ENCODE measurements around the gene CPNE7.
A peak's percentile ranks its signal among the peaks of the same experiment; 100 is the strongest.

The CPNE7 gene

GRCh38 chr16:89606006-89606405 is 30.4 kb downstream of the CPNE7 start:
- no peak overlapping the region for H3K4me3 Mint-ChIP-seq
- CTCF ChIA-PET = no interaction called here
- DNase-seq = no peak
- H3K27ac Mint-ChIP-seq = no peak overlapping the region
- H3K36me3 Mint-ChIP-seq = no peaks in the 10 kb centered on the region
- peaks cover 27% of the 10 kb centered on the region for H3K27me3 Mint-ChIP-seq
- no peaks in the 10 kb centered on the region for H3K9me3 Mint-ChIP-seq
- H3K4me1 Mint-ChIP-seq = peaks cover 12% of the 10 kb centered on the region

- no peaks in the 10 kb centered on the region for H3K36me3 Mint-ChIP-seq
- peaks cover 20% of the 10 kb centered on the region for H3K27me3 Mint-ChIP-seq
- no peak overlapping the region for H3K4me3 Mint-ChIP-seq
- CTCF ChIA-PET = no interaction called here
- H3K9me3 Mint-ChIP-seq = no peaks in the 10 kb centered on the region
- H3K4me1 Mint-ChIP-seq = peaks cover 8% of the 10 kb centered on the region
- DNase-seq = no peak
- no peak overlapping the region for H3K27ac Mint-ChIP-seq
Observed at GRCh38 chr16:89607453-89607852, 31.9 kb downstream of the CPNE7 start.

DNA sequence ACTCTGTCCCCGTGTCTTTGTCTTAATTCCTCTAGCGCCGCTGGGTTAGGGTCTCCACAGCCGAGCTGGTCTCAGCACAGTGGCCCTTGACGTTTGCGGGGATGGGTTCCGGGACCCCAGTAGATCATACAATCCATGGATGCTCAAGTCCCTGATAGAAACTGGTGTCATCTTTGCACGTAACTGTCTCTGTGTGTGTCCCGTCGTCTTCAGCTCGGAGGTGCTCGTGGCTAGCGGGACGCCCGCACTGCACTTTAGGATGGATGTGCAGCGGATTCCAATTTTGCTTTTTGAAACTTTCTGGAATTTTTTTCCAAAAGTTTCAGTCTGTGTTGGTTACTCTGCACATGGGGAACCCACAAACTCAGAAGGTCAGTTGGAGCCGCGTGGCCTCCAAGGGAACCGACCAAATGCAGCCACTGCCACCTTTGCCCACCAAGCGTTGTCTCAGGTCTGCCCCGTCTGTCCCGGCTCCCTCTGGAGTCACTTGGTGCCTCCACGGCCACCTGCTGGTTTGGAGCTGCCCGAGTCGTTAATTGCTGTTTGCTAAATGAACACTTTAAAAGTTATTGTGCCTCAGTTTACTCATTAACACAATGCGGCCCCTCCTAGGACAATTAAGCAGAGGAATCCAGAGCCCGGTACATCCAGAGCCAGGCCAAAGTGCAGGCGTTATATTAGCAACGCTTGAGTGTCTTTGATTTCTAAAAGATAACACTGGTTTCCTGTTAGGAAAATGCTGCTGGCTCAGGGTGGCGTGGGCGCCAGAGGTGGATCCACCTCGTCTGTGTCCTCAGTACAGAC is 32.6 kb downstream of the CPNE7 start:
- H3K9me3 Mint-ChIP-seq = no peaks in the 10 kb centered on the region
- H3K4me3 Mint-ChIP-seq = no peak overlapping the region
- H3K4me1 Mint-ChIP-seq = peaks cover 7% of the 10 kb centered on the region
- H3K27ac Mint-ChIP-seq = peak overlapping the region; percentile 62
- DNase-seq = no peak
- CTCF ChIA-PET = interaction anchor here (0.9 kb wide), 1 partner anchor 8 kb away, joined by 3 read pairs; no protein-coding TSS in a partner anchor
- no peaks in the 10 kb centered on the region for H3K36me3 Mint-ChIP-seq
- peaks cover 16% of the 10 kb centered on the region for H3K27me3 Mint-ChIP-seq

DNA sequence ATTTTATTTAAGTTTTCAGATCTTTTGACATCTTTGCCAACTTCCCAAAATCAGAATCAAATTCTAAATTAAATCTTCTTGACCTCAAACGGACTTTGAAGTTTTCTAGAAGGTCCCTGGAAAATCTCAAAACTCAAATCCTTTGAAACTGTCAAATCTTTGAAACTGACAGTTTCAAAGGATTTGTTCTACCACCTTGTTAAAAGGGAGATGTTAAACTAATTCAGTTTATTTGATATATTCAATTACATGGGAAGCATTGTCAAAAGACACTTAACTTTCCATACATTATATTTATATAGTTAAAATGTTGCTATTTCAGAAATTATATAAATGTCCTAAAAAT is 34.5 kb downstream of the CPNE7 start:
- Mint-ChIP-seq H3K4me3 (no peak overlapping the region), H3K4me1 (peaks cover 10% of the 10 kb centered on the region)
- CTCF ChIA-PET = interaction anchor here (0.6 kb wide), 1 partner anchor 10 kb away, joined by 4 read pairs; no protein-coding TSS in a partner anchor

DNA sequence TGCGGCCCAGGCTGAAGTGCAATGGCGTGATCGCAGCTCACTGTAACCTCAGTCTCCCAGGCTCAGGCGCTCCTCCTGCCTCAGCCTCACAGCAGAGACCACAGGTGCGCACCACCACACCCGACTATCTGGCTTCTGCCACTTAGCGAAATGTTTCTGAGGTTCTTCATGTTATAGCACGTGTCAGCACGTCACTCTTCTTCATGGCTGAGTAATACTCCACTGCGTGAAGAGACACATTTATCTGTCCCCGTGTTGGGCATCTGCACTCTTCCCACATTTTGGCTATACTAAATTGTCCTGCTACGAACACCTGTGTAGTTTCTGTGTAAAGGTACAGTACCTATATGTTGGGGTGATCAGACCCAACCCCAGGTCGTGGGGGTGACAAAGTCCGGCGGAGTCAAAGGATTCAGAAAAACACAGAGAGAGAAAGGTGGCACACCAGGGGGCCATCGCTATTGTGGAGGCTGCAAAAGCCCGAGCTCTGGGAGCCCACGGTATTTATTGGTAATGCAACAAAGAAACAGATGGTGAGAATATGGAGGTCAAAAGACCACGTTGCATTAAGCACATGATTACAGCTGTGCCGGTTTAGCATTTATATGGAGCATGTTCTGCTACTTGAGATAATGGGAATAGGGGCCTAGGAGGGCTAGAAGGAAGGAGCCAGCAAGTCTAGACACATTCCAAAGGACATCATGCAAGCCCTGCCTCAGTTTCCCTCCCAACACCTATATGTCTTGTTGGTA is 37.0 kb downstream of the CPNE7 start:
- H3K27me3 Mint-ChIP-seq = peaks cover 22% of the 10 kb centered on the region
- H3K9me3 Mint-ChIP-seq = peaks cover 11% of the 10 kb centered on the region
- H3K36me3 Mint-ChIP-seq = peaks cover 4% of the 10 kb centered on the region
- CTCF ChIA-PET = no interaction called here
- H3K4me3 Mint-ChIP-seq = no peak overlapping the region
- H3K27ac Mint-ChIP-seq = no peak overlapping the region
- H3K4me1 Mint-ChIP-seq = peaks cover 22% of the 10 kb centered on the region
- no peak for DNase-seq

More for the DNA sequence above, 34.5 kb downstream of the CPNE7 start:
- Mint-ChIP-seq H3K27ac (no peak overlapping the region), H3K27me3 (peaks cover 29% of the 10 kb centered on the region), H3K9me3 (no peaks in the 10 kb centered on the region), H3K36me3 (no peaks in the 10 kb centered on the region)
- DNase-seq = no peak

DNA sequence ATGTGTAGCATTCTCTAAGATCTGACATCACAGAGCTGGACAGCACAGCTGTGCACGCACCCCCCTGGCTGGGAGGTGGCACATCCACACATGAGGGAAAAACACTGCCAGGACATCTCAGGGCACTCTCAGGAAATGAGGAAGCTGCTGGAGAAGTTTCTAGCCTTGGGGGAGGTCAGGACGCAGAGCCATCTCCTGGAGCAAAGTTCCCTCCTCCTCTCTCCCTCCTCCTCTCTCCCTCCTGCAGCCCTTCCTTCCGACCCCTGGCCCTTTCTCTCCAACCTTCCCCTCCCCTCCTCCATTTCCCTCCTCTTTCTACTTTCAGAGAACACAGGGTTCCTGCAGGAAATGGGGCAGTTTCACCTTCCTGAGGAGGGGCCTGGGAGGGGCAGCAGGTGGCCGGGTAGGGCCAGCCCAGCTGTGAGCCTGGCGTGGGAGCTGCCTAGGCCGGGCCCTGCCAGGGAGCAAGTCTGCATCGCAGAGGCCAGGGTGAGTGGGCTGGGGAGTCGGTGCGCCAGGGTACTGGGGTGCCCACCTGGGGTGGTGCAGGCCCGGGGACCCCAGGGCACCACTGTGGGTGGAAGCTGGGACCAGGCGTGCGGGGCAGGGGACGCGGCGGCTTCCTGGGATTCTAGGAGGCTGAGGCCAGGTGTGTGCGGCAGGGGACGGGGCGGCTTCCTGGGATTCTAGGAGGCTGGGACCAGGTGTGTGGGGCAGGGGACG is 37.8 kb downstream of the CPNE7 start, which contains the start of gene DPEP1:
TSS of gene DPEP1 (plus strand) at position 412 of the 723 bp plus-strand sequence. CDS start 16,769 bp downstream, outside the sequence.
- Mint-ChIP-seq H3K36me3 (peaks cover 4% of the 10 kb centered on the region), H3K27ac (peak within 1 kb of the TSS; percentile 42), H3K4me1 (peaks cover 22% of the 10 kb centered on the region), H3K9me3 (peaks cover 11% of the 10 kb centered on the region), H3K27me3 (peaks cover 16% of the 10 kb centered on the region), H3K4me3 (no peak within 1 kb of the TSS)
- DNase-seq = no peak
- CTCF ChIA-PET = interaction anchor here (1.2 kb wide), 1 partner anchor 13 kb away, joined by 4 read pairs; no protein-coding TSS in a partner anchor

DNA sequence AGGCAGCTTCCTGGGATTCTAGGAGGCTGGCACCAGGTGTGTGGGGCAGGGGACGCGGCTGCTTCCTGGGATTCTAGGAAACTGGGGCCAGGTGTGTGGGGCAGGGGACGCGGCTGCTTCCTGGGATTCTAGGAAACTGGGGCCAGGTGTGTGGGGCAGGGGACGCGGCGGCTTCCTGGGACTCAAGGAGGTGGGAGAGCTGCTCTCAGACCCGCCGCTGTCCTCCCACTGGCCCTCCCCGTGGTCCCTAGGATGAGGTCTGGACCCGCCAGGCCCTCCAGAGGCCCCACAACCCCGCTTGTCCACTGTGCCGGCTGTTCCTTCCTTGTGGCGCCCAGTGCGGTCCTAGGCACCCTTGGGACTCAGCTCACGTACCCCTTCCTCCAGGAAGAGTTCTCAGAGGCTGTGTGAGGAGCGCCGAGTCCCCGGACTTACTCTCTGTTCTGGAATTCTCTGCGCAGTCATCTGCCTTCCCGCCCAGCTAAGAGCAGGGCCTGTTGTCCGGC is 38.4 kb downstream of the CPNE7 start:
- Mint-ChIP-seq H3K4me1 (peaks cover 22% of the 10 kb centered on the region), H3K36me3 (peaks cover 4% of the 10 kb centered on the region), H3K4me3 (no peak overlapping the region), H3K9me3 (peaks cover 11% of the 10 kb centered on the region), H3K27ac (no peak overlapping the region), H3K27me3 (peaks cover 16% of the 10 kb centered on the region)
- CTCF ChIA-PET = interaction anchor here (1.2 to 2.0 kb wide), 2 partner anchors 12 to 14 kb away, joined by 4 to 6 read pairs; no protein-coding TSS in a partner anchor
- DNase-seq = no peak

GRCh38 chr16:89615176-89615575 is 39.6 kb downstream of the CPNE7 start:
- no peak for DNase-seq
- CTCF ChIA-PET = interaction anchor here (1.7 to 2.0 kb wide), 2 partner anchors 13 to 35 kb away, joined by 4 to 6 read pairs; no protein-coding TSS in a partner anchor
- H3K27ac Mint-ChIP-seq = no peak overlapping the region
- peaks cover 22% of the 10 kb centered on the region for H3K4me1 Mint-ChIP-seq
- H3K27me3 Mint-ChIP-seq = peaks cover 17% of the 10 kb centered on the region
- H3K9me3 Mint-ChIP-seq = peaks cover 11% of the 10 kb centered on the region
- H3K4me3 Mint-ChIP-seq = no peak overlapping the region
- peaks cover 4% of the 10 kb centered on the region for H3K36me3 Mint-ChIP-seq

- peak overlapping the region; percentile 96 for H3K27ac Mint-ChIP-seq
- CTCF ChIA-PET = interaction anchor here (1.7 to 2.0 kb wide), 2 partner anchors 14 to 34 kb away, joined by 4 to 6 read pairs; no protein-coding TSS in a partner anchor
- H3K4me1 Mint-ChIP-seq = peaks cover 22% of the 10 kb centered on the region
- peaks cover 4% of the 10 kb centered on the region for H3K36me3 Mint-ChIP-seq
- H3K27me3 Mint-ChIP-seq = peaks cover 22% of the 10 kb centered on the region
- DNase-seq = no peak
- H3K9me3 Mint-ChIP-seq = peaks cover 11% of the 10 kb centered on the region
- H3K4me3 Mint-ChIP-seq = no peak overlapping the region
Observed at GRCh38 chr16:89615596-89616090, 40.1 kb downstream of the CPNE7 start.

DNA sequence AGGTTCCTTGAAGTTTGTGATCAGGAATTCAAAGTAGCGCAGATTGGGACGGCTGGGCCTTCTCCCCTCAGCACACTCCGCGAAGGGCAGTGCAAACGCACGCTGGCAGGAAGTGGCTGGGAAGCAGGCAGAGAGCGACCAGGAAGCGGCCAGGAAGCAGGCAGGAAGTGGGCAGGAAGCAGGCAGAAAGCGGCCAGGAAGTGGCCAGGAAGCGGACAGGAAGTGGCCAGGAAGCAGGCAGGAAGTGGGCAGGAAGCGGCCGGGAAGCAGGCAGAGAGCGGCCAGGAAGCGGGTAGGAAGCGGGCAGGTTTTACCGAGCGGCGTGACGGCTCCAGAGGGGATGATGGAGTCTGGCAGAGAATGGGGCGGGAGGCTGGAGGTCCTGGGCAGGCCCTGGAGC is 41.1 kb downstream of the CPNE7 start:
- Mint-ChIP-seq H3K36me3 (peaks cover 4% of the 10 kb centered on the region), H3K27ac (peak overlapping the region; percentile 96), H3K27me3 (peaks cover 31% of the 10 kb centered on the region), H3K4me3 (peak overlapping the region; percentile 5), H3K4me1 (peaks cover 22% of the 10 kb centered on the region), H3K9me3 (peaks cover 11% of the 10 kb centered on the region)
- peak; percentile 45 for DNase-seq
- CTCF ChIA-PET = interaction anchor here (1.3 kb wide), 1 partner anchor 14 kb away, joined by 5 read pairs; no protein-coding TSS in a partner anchor

DNA sequence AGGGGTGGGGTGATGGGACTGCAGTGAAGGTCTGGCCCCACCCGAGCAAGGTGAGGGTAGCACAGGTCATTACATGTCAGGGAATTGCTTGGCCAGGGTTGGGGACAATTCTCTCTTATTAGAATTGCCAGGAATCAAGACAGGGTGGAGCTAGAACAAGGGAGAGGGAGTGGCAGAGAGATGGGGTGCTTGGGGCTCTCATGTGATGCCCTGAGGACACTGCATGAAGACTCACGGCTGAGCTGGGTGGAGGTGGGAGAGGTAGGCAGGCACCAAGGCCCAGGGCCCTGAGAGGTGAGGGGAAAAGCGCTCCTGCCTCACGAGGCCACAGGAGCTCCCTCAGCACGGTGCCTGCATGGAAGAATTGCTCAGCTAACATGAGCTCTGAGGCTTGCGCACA is 41.5 kb downstream of the CPNE7 start:
- H3K9me3 Mint-ChIP-seq = peaks cover 11% of the 10 kb centered on the region

DNA sequence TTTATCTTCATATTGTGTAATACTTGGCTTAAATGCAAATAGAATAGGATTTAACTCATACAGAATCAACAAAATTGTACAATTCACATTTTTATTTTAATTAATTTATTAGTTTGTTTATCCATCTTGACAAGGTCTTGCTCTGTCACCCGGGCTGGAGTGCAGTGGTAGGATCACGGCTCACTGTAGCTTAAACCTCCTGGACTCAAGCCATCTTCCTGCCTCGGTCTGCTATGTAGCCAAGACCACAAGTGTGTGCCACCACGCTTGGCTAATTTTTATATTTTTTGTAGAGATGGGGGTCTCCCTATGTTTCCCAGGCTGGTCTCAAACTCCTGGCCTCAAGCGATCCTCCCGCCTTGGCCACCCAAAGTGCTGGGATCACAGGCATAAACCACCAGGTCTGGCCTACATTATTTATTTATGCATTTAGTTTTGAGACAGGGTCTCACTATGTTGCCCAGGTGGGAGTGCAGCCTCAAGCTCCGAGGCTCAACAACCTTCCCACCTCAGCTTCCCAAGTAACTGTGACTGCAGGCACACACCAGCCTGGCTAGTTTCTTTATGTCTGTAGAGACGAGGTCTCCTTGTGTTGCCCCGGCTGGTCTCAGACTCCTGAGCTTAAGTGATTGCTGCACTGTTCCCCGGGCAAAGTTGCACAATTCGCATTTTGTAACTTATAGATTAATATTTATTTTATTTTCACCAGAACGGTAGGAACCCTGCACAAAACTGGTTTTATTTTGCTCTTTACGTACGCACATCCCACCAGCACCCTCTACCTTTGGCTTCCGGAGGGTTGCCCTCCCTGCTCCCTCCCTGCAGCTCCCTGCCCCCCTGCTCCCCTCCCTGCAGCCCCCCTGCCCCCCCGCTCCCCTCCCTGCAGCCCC is 42.8 kb downstream of the CPNE7 start:
- DNase-seq = no peak
- CTCF ChIA-PET = interaction anchor here (1.3 kb wide), 1 partner anchor 16 kb away, joined by 5 read pairs; no protein-coding TSS in a partner anchor

More for the DNA sequence above, 41.5 kb downstream of the CPNE7 start:
- no peak for DNase-seq
- Mint-ChIP-seq H3K27me3 (peaks cover 35% of the 10 kb centered on the region), H3K4me3 (no peak overlapping the region), H3K4me1 (peaks cover 22% of the 10 kb centered on the region), H3K27ac (peak overlapping the region; percentile 96), H3K36me3 (peaks cover 4% of the 10 kb centered on the region)
- CTCF ChIA-PET = interaction anchor here (1.3 kb wide), 1 partner anchor 15 kb away, joined by 5 read pairs; no protein-coding TSS in a partner anchor

More for the DNA sequence above, 42.8 kb downstream of the CPNE7 start:
- no peak overlapping the region for H3K4me3 Mint-ChIP-seq
- H3K27me3 Mint-ChIP-seq = peaks cover 43% of the 10 kb centered on the region
- H3K9me3 Mint-ChIP-seq = peaks cover 11% of the 10 kb centered on the region
- peak overlapping the region; percentile 69 for H3K27ac Mint-ChIP-seq
- peaks cover 13% of the 10 kb centered on the region for H3K4me1 Mint-ChIP-seq
- peaks cover 4% of the 10 kb centered on the region for H3K36me3 Mint-ChIP-seq
